NCI-H774 (cell line): ENCODE measurements around the gene LDLRAD4.
A peak's percentile ranks its signal among the peaks of the same experiment; 100 is the strongest.

Experiments used
- DNase-seq: peaks from one replicate; lab custom pipeline; 2025; lab: John Stamatoyannopoulos, UW

The LDLRAD4 gene

GRCh38 chr18:13550418-13551304 is 332.1 kb downstream of the LDLRAD4 start:
- no peak for DNase-seq

- DNase-seq, result no peak
Observed at GRCh38 chr18:13551305-13551603, 332.7 kb downstream of the LDLRAD4 start.

- DNase-seq, result no peak
Observed at GRCh38 chr18:13551841-13552733, 333.5 kb downstream of the LDLRAD4 start.

- DNase-seq, result no peak
Observed at GRCh38 chr18:13553449-13553848, 334.9 kb downstream of the LDLRAD4 start.

- no peak for DNase-seq
Observed at GRCh38 chr18:13555192-13555591, 336.6 kb downstream of the LDLRAD4 start.

GRCh38 chr18:13555865-13556264 is 337.3 kb downstream of the LDLRAD4 start:
- no peak for DNase-seq

- DNase-seq, result no peak
Observed at GRCh38 chr18:13556502-13556901, 337.9 kb downstream of the LDLRAD4 start.

- DNase-seq, result no peak
Observed at GRCh38 chr18:13558124-13558523, 339.6 kb downstream of the LDLRAD4 start.

GRCh38 chr18:13558790-13559189 is 340.2 kb downstream of the LDLRAD4 start:
- no peak for DNase-seq

GRCh38 chr18:13559754-13560153 is 341.2 kb downstream of the LDLRAD4 start:
- DNase-seq, result no peak

- DNase-seq, result no peak
Observed at GRCh38 chr18:13560306-13560705, 341.7 kb downstream of the LDLRAD4 start.

GRCh38 chr18:13562494-13563029 is 344.0 kb downstream of the LDLRAD4 start:
- no peak for DNase-seq

- no peak for DNase-seq
Observed at GRCh38 chr18:13563390-13563805, 344.8 kb downstream of the LDLRAD4 start.

- DNase-seq, result peak; percentile 14
Observed at GRCh38 chr18:13564579-13564978, 346.0 kb downstream of the LDLRAD4 start.

- DNase-seq, result no peak
Observed at GRCh38 chr18:13565228-13565627, 346.7 kb downstream of the LDLRAD4 start.

GRCh38 chr18:13566941-13567746 is 348.6 kb downstream of the LDLRAD4 start:
- DNase-seq, result no peak

GRCh38 chr18:13568443-13569392 is 350.2 kb downstream of the LDLRAD4 start:
- DNase-seq, result no peak

GRCh38 chr18:13570216-13570615 is 351.7 kb downstream of the LDLRAD4 start:
- DNase-seq, result no peak

GRCh38 chr18:13570856-13571495 is 352.4 kb downstream of the LDLRAD4 start:
- DNase-seq, result no peak

- DNase-seq, result no peak
Observed at GRCh38 chr18:13572148-13572547, 353.6 kb downstream of the LDLRAD4 start.
